Measurements from ENCODE around the gene EGLN2. TPM values are rescaled to one million over a fixed set of nuclear protein-coding genes. Genes with fewer than 3 reads are reported as not detected.

EGLN2 gene
- total and polyA plus RNA-seq, 9 of the 15 experiments (the other 6 are each of a cell fraction or from before 2014, with no cell fraction given) = 9.6 to 114 (median 71.0) TPM

GRCh38 chr19:40750058-40750873 lies 48.7 kb upstream of the EGLN2 start, which contains the start of gene ACTMAP (continued):
- TF ChIP-seq REST (IDR thresholded peaks at IDR 0.05; ENCODE audit: borderline replicate concordance) = peak; percentile 98
- TF ChIP-seq REST (CRISPR knock-in tag; IDR thresholded peaks at IDR 0.05; ENCODE audit: low read depth) = peak; percentile 37; the same call in 1 of the 2 replicates
- TF ChIP-seq GATAD2A (IDR thresholded peaks at IDR 0.05) = no peak
- no peak for TF ChIP-seq ZNF146 (CRISPR knock-in tag; IDR thresholded peaks at IDR 0.05; ENCODE audit: unreplicated experiment)
- TF ChIP-seq, protein P1, sequence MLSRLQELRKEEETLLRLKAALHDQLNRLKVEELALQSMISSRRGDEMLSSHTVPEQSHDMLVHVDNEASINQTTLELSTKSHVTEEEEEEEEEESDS (CRISPR knock-in tag; IDR thresholded peaks at IDR 0.05) = no peak
- no peak for TF ChIP-seq ZNF408 (CRISPR knock-in tag; IDR thresholded peaks at IDR 0.05; ENCODE audit: low read depth)
- peak; percentile 69 for TF ChIP-seq LCOR (CRISPR knock-in tag; IDR thresholded peaks at IDR 0.05)
- TF ChIP-seq PHF21A (IDR thresholded peaks at IDR 0.05; ENCODE audit: borderline replicate concordance, low read depth) = peak; percentile 19; the same call in 1 of the 2 replicates
- TF ChIP-seq NFXL1 (CRISPR knock-in tag; IDR thresholded peaks at IDR 0.05) = no peak
- no peak for TF ChIP-seq PPARD (CRISPR knock-in tag; IDR thresholded peaks at IDR 0.05)
- peak; percentile 64 for TF ChIP-seq ZFX (CRISPR knock-in tag; IDR thresholded peaks at IDR 0.05)
- no peak for TF ChIP-seq PHTF2 (CRISPR knock-in tag; IDR thresholded peaks at IDR 0.05)
- TF ChIP-seq CHD2 (IDR thresholded peaks at IDR 0.05; ENCODE audit: low read depth, low read length) = peak; percentile 78
- TF ChIP-seq SMARCA5 (IDR thresholded peaks at IDR 0.05) = no peak
- TF ChIP-seq, protein P2, sequence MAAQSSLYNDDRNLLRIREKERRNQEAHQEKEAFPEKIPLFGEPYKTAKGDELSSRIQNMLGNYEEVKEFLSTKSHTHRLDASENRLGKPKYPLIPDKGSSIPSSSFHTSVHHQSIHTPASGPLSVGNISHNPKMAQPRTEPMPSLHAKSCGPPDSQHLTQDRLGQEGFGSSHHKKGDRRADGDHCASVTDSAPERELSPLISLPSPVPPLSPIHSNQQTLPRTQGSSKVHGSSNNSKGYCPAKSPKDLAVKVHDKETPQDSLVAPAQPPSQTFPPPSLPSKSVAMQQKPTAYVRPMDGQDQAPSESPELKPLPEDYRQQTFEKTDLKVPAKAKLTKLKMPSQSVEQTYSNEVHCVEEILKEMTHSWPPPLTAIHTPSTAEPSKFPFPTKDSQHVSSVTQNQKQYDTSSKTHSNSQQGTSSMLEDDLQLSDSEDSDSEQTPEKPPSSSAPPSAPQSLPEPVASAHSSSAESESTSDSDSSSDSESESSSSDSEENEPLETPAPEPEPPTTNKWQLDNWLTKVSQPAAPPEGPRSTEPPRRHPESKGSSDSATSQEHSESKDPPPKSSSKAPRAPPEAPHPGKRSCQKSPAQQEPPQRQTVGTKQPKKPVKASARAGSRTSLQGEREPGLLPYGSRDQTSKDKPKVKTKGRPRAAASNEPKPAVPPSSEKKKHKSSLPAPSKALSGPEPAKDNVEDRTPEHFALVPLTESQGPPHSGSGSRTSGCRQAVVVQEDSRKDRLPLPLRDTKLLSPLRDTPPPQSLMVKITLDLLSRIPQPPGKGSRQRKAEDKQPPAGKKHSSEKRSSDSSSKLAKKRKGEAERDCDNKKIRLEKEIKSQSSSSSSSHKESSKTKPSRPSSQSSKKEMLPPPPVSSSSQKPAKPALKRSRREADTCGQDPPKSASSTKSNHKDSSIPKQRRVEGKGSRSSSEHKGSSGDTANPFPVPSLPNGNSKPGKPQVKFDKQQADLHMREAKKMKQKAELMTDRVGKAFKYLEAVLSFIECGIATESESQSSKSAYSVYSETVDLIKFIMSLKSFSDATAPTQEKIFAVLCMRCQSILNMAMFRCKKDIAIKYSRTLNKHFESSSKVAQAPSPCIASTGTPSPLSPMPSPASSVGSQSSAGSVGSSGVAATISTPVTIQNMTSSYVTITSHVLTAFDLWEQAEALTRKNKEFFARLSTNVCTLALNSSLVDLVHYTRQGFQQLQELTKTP (IDR thresholded peaks at IDR 0.05; ENCODE audit: low read depth in 1 of 2, partially characterized antibody in 2 of 2) = peak; percentile 62 to 96
- no peak for TF ChIP-seq SMARCB1 (IDR thresholded peaks at IDR 0.05; ENCODE audit: insufficient read length, low read depth)
- TF ChIP-seq ZNF140 (CRISPR knock-in tag; IDR thresholded peaks at IDR 0.05) = no peak

Data from K562 (cell line).